HG03060 (cell line): ENCODE data around the gene COL4A2.

Experiments
- ATAC-seq: cut with Tn5 transposase; IDR thresholded peaks from one replicate; pipeline ENCODE4 v1.9.1; 2021; ENCODE audit warnings: low read depth, moderate number of reproducible peaks; ENCODE audit not compliant: unreplicated experiment

The COL4A2 gene

DNA sequence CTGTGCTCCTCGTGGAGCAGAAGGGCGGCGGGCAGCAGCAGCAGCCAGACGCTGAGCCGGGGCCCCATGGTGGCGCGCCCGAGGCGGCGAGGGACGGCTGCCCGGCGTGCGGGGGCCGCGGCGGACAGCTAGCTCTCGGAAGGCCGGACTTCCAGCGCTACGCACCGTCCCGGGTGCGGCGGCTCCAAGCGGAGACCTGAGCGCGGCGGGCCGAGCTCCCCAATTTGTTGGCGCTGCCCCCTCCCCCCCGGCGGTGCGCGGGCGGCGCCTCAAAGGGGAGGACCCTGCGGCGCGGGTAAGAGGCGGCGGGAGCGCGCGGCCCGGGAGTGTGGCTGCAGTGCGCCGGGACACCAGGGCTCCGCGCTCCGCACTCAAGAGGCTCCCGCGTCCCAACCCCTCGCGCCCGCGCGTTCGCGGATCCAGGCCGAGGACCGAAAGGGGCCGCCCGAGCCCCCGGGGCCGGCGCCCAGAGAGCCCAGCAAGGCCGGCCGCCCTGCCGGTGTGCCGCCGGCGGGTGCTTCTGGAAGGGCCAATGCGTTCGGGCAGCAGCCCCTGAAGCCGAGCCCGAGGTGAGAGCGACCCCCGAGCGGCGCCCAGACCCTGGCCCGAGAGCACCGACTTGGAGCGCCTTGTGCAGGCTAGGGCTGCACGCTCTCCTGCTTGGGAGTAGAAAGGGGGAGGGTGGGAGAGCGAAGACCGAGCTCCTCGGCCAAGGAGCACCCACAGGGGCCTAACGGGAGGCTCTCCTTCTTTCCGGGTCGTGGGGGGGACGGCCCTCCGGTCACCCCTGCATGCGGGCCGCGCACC, at the start of gene COL4A2, which contains the start of gene COL4A1:
Gene COL4A2, plus strand, starts transcription at position 325 of the 807 bp plus-strand sequence. CDS start 620 bp downstream, outside the sequence.
Gene COL4A1, minus strand, starts transcription at position 198 of the 807 bp plus-strand sequence. Its CDS starts 130 bp downstream, at position 68.
- ATAC-seq: no peak

DNA sequence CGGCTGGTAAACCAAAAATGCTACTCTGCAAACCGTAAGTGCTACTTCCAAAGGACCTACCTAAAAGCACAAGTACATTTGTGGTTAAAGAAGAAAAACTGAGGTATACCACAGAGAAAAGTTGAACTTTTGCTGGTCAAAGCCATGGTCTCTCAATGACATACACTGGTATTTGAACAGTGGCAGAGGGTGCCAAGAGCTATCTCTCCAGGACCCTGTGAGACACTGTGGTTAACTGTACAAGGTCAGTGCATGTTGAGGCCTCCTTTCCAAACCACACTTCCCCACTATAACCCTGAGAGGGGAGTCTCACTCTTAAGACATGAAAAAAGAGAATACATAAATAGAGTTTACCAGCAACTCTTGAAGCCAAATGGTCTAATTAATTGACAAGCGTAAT, 49.7 kb upstream of the COL4A2 start:
- no peak for ATAC-seq

DNA sequence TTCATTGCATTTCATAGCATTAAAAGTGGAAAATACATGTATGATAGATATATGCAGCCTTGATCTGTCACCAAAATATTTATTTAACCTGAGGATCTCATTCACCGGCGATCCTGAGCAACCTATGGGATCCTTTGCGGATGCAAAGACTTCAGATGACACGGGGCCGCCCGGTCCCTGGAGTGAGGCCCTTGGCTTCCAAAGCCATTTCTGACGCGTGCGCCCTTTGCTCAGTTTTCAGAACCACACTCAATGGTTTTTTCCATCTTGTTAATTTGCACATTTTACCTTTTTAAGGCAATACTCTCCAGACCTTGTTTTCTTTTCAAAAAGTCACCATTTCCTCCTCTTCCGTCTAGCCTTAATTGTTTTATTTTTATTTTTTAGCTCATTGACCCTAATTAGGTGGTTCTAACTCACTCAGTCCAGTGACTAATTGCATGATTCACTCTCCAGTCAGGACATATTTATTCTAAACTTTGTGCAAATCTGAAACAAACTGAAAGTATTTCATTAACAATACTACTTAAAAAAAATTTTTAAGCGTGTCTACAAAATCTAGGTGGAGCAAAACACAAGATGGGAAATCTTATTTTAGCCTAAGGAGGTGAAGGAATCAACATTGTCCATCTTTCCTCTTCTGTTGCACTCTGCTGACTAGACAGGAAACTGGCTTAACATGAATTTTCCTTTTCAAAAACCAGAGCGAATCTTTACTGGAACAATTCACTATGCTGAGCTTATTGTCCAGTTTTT, 48.0 kb upstream of the COL4A2 start:
- ATAC-seq: no peak

DNA sequence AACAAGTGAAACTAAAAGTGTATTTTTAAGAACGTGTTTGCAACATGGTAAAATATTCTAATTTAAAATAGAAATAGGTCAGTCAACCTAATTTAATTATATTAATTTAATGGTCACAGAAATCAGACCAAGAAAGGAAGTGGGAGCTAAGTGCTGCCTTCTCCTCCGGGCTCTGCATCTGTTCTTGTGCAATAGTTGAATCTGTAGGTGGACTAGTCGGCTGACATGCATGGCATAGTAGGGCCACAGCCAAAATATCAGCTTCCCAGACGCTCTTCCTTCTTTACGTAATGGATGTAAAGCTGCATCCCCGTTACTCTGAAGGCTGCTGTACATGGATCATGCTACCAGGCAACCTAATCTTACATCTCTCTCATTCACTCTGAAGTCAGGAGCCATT, 47.4 kb upstream of the COL4A2 start:
- ATAC-seq: no peak

DNA sequence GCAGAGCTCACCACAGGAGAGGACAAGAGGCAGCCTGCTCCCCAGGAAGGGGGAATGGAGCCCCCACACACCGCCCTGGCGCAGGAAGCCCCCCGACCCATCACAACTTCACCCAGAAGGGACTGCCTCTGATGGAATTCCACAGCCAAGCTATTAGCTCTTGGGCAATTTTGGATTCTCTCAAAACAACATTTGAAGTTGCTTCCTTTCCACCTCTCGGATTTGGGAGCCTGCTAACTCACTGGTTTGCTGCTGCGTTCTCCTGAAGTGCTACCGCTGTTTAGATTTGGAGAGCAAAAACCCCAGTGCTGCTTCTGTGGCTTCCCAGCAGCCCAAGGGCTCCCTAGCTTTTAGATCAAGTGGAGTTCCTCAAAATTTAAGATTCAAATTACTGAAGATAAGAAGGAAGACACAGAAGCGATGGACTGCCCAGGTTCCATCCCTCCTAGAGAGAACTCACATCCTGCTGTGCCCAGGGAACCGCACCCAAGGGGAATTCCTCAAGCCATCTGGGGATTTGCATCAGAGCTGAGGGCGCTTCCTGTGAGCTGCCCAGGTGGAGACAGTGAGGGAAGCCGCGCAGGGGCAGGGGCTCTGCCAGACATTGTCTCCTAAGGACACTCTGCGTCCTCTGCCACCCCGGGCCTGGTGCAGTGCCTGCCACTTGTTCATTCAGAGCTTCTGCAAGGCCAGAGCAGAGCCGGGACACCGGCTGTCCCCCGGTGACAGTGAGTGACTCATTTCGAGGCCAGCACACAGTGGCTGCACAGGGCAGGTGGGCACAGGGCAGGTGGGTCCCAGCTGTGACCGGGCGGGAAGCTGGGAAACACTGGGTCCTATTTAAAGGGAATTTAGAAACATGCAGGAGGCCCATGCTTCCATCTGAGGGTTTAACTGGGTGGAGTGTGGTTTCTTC, 45.7 kb upstream of the COL4A2 start:
- no peak for ATAC-seq

DNA sequence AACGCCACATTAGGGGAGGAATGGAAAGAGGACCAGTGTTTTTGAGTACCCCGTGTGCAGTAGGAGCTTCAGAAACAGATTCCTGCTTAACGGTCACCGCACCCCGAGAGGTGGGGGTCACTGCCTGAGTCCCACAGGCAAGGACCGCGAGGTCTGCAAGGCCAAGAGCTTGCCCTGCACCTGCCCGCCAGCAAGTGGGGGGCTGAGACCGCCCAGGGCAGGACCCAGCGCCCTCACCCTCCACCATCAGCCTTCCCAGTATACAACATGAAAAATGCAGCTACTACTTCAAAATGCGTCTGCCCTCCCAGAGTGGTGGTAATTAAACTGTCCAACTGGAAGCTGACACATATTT, 45.0 kb upstream of the COL4A2 start:
- ATAC-seq: no peak

DNA sequence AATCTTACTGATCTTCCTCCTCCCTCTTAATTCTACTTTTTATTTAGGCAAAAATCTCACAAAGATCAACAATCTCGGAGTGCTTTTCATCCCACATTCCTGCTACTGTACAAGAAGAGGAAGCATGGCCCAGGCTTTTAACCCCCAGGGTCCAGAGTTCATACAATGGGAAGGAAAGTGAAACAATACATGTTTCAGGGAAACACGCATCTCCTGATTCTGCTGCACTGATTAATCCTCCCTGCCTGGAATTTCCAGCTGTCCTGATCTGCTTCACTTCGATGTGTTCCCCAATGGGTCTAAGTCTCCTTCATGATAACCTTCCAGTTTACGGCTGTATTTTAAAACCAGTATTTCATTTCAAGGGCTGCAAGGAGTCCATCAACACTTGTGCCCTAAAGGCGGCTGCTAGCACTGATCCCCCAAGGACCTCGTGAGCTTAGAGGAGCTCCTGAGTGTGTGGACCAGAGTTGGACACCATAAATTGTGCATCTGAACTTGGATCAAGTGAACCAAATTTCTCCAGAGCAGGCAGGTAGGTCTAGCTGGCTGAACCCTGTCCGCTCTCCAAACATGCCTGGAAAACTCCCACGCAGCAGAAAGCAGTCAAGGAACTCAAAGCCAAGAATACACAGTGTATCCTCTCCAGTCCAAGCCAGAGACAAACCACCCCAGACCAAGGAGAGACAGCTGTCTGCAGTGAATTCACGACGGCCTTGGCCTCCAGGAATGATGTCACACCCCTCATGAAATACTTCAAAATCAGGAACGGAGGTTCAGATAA, 44.4 kb upstream of the COL4A2 start:
- ATAC-seq: no peak

DNA sequence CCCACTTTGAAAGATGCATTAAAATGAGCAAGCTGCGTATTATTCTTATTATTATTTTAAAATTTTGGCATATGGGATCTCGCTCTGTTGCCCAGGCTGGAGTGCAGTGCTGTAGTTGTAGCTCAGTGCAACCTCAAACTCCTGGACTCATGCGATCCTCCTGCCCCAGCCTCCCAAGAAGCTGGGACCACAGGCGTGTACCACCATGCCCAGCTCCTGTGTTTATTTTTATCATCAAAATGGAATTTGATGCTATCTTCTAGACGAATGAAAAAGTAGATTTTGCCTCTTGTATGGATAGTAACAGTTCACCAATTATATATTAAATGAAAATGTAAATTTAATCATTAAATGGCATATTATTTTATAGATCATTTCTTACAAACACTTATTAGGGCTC, 43.7 kb upstream of the COL4A2 start:
- ATAC-seq: no peak

DNA sequence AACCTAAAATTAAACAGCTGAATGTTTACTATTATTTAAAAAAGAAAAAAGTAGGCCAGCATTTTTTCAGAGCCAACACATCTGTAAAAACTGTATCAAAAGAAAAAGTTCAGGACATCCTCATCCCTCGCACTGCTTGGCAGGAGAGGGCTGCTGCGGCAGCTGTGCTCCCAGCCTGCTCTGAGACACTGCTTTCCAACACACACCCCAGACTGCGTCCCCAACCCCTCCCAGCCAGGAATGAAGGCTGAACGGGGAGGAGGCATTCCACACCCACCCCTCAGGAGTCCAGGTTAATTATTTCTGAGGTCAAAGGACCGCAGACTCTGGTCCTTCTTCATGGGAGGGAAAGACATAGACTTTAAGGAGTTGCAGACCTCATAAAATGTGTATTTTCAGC, 43.2 kb upstream of the COL4A2 start:
- no peak for ATAC-seq

DNA sequence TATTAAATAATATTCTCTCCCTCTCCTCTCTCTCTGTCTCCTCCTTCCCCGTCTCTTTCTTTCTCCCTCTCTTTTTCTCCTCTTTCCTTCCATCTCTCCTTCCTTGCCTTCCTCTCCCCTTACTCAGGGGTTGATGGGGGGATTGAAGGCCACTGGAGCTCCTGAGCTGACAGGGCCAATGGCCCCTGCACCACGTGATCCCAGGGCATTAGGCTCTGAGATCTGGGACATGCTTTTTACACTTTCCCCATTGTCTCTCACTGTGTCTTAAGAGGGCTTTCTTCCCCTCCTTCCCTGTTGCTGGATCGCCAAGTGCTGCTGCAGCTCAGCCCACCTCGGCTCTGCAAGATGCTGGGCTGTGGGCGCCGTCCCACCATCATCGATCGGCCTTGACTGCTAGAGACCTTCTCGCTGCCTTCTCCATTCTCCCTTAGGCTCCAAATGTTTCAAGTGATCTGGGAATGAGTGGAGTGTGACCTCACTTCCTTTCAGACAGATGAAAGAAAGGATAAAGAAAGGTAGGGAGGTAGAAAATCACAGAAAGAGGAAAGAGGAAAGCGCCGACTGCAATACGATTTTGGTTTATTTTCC, 42.3 kb upstream of the COL4A2 start:
- ATAC-seq: no peak

DNA sequence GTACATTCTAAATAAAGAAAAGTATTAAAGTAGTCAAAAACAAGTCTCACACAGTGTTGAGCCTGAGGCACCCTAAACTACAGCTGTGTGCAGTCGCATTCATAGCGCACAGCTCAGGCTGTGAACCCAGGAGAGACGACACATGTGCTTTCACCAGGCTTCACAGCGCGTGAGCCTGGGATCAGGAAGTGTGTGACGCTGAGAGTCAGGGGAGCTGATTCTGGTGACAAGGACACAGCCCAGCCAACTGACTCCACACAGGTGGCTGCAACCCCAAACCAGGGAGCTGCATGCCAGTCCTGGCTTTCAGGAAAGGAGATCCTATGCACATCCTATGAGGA, 41.8 kb upstream of the COL4A2 start:
- ATAC-seq: no peak

DNA sequence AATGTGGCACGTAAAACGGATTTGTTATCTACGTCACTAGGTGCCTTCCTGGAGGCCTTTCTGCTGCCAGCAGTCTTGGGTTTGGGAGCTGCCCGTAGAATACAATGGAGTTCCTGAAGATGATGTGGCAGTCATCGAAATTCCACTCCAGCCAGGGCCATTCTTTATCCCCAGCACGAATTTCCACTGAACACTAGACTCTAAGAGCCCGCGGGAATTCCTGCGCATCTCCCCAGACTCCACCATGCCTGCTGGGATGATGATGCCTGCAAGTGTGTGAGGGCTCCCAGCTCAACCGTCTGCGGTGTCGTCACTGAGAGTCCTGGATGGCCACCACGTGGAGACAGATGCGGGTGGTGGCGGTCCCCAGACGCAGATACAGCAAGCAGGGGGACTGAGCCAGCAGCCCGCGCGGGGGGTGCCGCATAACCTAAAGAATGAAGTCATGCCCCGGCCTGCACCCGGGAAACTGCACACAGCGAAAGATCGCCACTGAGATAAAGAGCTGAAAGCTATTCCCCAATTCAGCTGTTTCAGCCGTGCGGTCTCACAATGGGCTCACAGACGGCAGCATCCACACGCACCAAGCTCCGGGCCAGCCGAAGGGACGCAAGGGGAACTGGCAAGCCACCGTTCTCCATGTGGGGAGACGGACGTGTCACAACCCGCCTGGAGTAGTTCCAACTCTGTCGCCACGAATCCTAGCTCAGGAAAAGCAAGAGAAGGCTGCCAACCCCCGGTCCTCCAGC, 41.2 kb upstream of the COL4A2 start:
- ATAC-seq: no peak

DNA sequence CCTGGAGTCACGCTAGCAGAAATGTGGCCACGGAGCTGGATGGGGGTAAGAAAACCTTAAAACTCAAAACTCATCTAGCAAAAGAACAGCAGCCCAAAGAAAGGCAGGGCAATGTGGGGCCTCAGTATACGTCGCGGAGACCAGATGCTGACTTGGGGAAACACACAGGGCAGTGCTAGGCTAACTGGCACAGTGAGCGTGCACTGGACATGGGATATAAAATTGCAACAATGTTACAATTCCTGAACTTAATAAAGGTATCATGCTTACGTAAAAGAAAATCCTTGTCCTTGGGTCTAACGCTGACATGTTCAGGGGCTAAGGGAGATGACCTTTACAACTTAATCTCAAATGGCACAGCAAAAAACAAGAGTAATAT, 40.7 kb upstream of the COL4A2 start:
- no peak for ATAC-seq

DNA sequence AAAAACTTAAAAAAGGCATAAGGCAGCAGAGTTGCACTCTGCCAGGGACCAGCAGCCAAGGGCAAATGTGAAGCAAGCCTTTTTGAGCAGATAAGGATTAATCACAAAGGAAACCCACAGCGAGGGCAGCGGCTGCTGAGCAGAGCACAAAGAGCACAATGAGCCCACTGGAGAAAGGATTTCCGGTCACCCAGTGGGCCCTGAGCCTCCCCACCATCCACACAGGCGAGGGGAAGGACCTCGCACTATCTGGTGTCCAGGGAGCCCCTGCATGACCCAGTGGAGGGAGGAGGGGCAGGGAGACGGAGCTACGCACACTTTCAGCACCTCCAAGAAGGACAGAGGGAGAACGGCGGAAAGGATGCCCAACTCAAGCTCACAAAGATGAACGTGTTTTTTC, 40.1 kb upstream of the COL4A2 start:
- ATAC-seq: no peak

DNA sequence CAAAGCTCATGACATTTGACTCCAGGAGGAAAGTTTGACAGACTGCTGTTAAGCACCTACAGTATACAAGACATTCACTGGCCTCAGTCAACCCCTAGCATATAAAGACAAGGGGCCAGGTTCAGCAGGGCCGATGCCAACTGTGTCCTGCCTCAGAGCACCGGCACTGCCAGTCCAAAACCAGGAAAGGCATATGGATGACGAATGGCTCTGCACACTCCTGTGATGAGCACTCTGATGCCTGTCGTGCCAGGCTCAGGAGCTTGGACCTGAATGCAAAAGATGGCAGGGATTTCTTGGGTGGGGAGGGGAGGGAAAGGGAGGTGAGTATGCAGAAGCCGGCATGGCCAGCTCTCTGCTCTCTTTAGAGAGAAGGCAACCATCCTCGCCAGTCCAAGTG, 39.0 kb upstream of the COL4A2 start:
- ATAC-seq: no peak

DNA sequence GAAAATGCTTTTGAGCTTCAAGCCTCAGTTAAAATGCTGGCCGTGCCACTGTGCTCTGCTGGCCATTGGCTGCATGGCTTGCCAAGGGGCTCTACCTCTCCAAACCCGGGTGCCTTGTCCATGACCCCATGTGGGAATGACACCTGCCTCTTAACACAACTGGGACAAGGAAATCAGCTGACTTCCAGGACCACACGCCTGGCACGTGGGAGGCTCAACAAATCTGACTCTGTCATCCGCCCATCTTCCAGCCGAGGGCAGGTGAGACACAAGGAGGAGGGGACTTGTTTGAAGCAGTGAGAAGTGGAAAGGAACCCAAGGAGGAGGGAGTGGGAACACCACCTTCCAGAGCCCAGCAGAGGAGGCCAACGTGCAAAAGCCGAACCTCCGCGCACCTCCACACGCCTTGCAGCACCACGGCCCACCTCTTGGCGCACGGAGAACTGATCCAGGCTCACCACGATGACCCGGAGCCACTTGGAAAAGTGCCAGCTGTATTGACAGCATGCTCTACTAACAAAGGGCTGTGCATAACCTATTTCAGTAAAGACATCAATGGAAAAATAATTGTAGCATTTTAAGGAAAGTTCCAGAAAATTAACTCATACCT, 38.4 kb upstream of the COL4A2 start:
- no peak for ATAC-seq

DNA sequence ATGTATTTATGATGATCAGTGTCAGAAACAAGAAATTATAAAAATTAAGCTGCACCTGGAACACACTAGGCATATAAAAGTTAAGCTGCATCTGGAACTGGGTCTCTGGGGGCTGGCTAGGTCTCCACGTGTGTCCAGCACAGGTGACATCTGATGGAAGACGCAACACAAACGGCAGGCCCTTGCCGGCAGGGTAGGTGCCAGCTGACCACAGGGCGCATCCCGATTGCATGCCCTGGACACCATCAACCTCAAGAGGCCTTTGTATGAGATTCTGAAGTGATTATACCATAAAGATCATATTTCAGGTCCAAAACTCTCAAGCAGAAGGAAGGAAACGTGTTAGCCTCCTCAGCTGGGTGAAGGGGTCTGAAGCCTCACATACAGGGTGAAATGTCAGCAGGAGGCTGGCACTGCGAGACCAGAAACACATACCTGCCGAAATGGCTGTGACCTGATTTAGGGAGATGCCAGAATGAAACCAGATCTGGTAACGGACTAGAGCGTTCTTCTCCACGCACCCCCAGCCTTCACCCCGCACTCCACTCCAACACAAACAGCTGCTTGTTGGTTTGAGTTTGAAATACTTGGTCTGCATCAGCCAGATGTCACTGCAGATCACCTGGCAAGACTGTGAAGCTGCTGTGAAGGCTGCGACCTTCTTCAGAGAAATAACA, 37.4 kb upstream of the COL4A2 start:
- ATAC-seq: no peak

DNA sequence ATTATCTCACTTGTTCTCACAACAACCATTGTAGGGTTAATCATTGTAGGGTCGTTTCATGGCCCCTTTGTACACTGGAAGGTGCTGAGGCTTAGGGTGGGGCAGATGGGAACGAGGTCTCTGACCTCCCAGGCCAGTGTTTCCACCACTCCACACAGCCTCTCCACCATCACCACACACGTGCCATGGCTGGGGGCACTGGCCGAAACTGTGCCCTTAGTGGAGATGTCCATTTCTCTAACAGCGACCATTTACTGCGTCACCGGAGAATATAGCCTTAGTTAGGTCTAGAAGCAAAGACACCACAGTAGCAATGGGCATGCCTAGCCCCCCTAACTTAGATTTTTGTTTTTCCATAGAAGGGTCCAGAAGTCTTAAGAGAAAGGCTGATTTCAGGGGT, 36.6 kb upstream of the COL4A2 start:
- ATAC-seq: no peak
